Measurements from ENCODE around the gene ANKRD9. TPM values are rescaled to one million over a fixed set of nuclear protein-coding genes. Genes with fewer than 3 reads are reported as not detected.

Gene ANKRD9
- total and polyA plus RNA-seq, 10 of the 15 experiments (the other 5 are each of a cell fraction or from before 2014, with no cell fraction given): 0.03 to 3.6 (median 0.49) TPM

DNA sequence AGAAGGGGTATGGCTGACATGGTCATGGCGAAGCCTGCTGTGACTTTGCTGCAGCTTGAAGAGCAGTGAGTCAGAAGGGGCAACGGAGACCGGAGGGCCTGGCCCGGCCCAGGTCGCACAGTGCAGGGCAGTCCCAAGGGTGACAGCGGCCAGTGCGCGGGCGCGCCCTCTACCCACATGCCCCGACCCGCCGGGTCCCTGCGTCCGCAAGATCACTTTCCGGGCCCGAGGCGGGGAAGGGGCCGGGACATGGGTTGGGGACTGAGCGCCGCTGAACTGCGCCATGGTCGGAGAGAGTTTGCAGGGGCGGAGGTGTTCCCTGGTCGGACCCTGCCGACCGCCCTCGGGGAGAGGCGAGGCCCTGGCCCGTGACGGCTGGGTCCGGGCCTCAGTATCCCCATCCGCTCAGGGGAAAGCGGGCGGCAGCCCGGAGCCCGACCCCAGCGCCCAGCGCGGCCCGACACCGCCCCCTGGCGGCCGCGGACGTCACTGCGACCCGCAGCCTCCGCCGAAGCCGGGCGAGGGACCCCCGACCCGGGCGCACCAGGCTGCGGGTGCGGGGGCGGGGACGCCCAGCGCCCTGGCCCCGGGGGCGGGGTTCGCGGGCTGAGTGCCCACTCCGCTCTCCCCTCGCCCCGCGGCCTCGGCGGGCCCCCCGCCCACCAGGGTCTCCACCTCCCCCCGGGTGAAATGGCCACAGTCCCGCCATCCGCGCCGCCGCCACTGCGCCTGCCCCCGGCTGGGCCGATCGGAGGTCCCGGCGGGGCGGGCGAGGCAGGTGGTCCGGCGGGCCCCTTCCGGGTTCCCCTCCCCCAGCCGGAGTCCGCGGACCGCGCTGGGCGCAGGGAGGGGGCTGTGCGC is 7.2 kb upstream of the ANKRD9 start:
- POLR2A ChIA-PET: interaction anchor here (0.7 kb wide), 1 partner anchor 79 kb away, joined by 3 read pairs; no protein-coding TSS in a partner anchor
- RAD21 ChIA-PET (ENCODE audit: unreplicated experiment): interaction anchor here (1.1 to 3.0 kb wide), 5 partner anchors 12 to 199 kb away, joined by 3 to 20 read pairs (median 4); no protein-coding TSS in a partner anchor
- no peaks in the 10 kb centered on the region for H3K9me3 ChIP-seq (replicated peaks; ENCODE audit: control insufficient read depth, insufficient read depth, low read length)
- CTCF ChIA-PET: interaction anchor here (0.6 to 3.0 kb wide), 11 partner anchors 8 to 418 kb away, joined by 3 to 59 read pairs (median 4); no protein-coding TSS in a partner anchor
- DNase-seq (ENCODE audit: low read depth, low spot score): no peak
- peak; percentile 89 for ATAC-seq
- H3K9ac ChIP-seq (ENCODE audit: control insufficient read depth, insufficient read depth, low read length): peak overlapping the region; percentile 56; the same call in 1 of the 2 replicates
- peak overlapping the region; percentile 85 for H2AFZ ChIP-seq (ENCODE audit: control insufficient read depth, low read depth, low read length)
- no peaks in the 10 kb centered on the region for H3K36me3 ChIP-seq (ENCODE audit: control insufficient read depth in 2 of 2, insufficient read depth in 2 of 2, low read length in 1 of 2)
- WGBS (ENCODE audit: insufficient coverage, insufficient replicate concordance, low lambda C conversion rate, missing lambda C conversion rate): 1% methylated on average over 70 of the region's 95 CpGs
- no peak for FAIRE-seq
- peaks cover 0 to 2% of the 10 kb centered on the region in 2 experiments; a peak in 1 of 4 replicates for H3K27me3 ChIP-seq (replicated peaks in 1 of 2; ENCODE audit: control insufficient read depth in 2 of 2, insufficient read depth in 2 of 2, low read length in 1 of 2)
- intact Hi-C loops (cut with micrococcal nuclease; ENCODE audit: unreplicated experiment) (loop anchor here (1.0 to 10.0 kb wide), 3 partner anchors 78 to 552 kb away; partner anchors contain the start of genes DYNC1H1 and ZNF839), in situ Hi-C loops (cut with MboI) (loop anchor here (5.0 to 10.0 kb wide), 2 partner anchors 74 to 552 kb away; partner anchors contain the start of gene DYNC1H1)
- peak overlapping the region; percentile 46 for H3K4me3 ChIP-seq
- peak overlapping the region; percentile 77 for H3K4me2 ChIP-seq (ENCODE audit: control insufficient read depth, insufficient read depth)
- H3K27ac ChIP-seq (ENCODE audit: control insufficient read depth, insufficient read depth): no peak overlapping the region
- SMC1A ChIA-PET (ENCODE audit: uncharacterized antibody, unreplicated experiment): interaction anchor here (1.0 to 2.7 kb wide), 4 partner anchors 78 to 199 kb away, joined by 3 to 20 read pairs (median 6); no protein-coding TSS in a partner anchor
- no peaks in the 10 kb centered on the region for H3K4me1 ChIP-seq (ENCODE audit: control insufficient read depth, insufficient read depth, low read length)
- BruUV-seq (replicated peaks): no TSS peak
- H3K79me2 ChIP-seq (ENCODE audit: control insufficient read depth, insufficient read depth, low read length): no peaks in the 10 kb centered on the region
- H4K20me1 ChIP-seq (ENCODE audit: control insufficient read depth, insufficient read depth): no peaks in the 10 kb centered on the region
- TF ChIP-seq EED (IDR thresholded peaks at IDR 0.05; ENCODE audit: low read depth) (no peak), JUNB (IDR thresholded peaks at IDR 0.05) (no peak), SMC3 (IDR thresholded peaks at IDR 0.05; ENCODE audit: borderline replicate concordance, low read length) (peak; percentile 73), ZBED1 (IDR thresholded peaks at IDR 0.05; ENCODE audit: borderline replicate concordance) (no peak), IKZF1 (conservative IDR thresholded peaks at IDR 0.05) (peak; percentile 45; the same call in 1 of the 2 replicates), ETV6 (conservative IDR thresholded peaks at IDR 0.05 in 1 of 2, IDR thresholded peaks at IDR 0.05 in 1 of 2; ENCODE audit: borderline replicate concordance in 1 of 2, low read depth in 1 of 2) (no peak), SREBF2 (IDR thresholded peaks at IDR 0.05; ENCODE audit: low read length) (no peak), ZNF207 (IDR thresholded peaks at IDR 0.05; ENCODE audit: borderline replicate concordance) (no peak), CREM (IDR thresholded peaks at IDR 0.05; ENCODE audit: low read depth) (peak; percentile 60; the same call in 1 of the 2 replicates), TBL1XR1 (IDR thresholded peaks at IDR 0.05; ENCODE audit: low read depth, low read length) (no peak), ESRRA (IDR thresholded peaks at IDR 0.05; ENCODE audit: low read length) (no peak), TCF7 (IDR thresholded peaks at IDR 0.05; ENCODE audit: borderline replicate concordance) (no peak), CHD2 (IDR thresholded peaks at IDR 0.05; ENCODE audit: borderline replicate concordance, low read depth, low read length) (no peak), LARP7 (IDR thresholded peaks at IDR 0.05) (no peak; the same call in none of the 2 replicates), RAD21 (IDR thresholded peaks at IDR 0.05; ENCODE audit: insufficient read depth, low read depth, low read length) (peak; percentile 69), PAX8 (IDR thresholded peaks at IDR 0.05) (no peak), POLR2AphosphoS2 (IDR thresholded peaks at IDR 0.05; ENCODE audit: low read depth, low read length) (no peak), ZNF24 (IDR thresholded peaks at IDR 0.05) (no peak), TARDBP (IDR thresholded peaks at IDR 0.05; ENCODE audit: borderline replicate concordance) (no peak), BCL11A (IDR thresholded peaks at IDR 0.05; ENCODE audit: low read depth, low read length) (no peak), MEF2A (IDR thresholded peaks at IDR 0.05; ENCODE audit: insufficient read depth, low read depth, low read length) (no peak), SIN3A (IDR thresholded peaks at IDR 0.05; ENCODE audit: low read depth, low read length) (no peak)
- TF ChIP-seq, protein P1, sequence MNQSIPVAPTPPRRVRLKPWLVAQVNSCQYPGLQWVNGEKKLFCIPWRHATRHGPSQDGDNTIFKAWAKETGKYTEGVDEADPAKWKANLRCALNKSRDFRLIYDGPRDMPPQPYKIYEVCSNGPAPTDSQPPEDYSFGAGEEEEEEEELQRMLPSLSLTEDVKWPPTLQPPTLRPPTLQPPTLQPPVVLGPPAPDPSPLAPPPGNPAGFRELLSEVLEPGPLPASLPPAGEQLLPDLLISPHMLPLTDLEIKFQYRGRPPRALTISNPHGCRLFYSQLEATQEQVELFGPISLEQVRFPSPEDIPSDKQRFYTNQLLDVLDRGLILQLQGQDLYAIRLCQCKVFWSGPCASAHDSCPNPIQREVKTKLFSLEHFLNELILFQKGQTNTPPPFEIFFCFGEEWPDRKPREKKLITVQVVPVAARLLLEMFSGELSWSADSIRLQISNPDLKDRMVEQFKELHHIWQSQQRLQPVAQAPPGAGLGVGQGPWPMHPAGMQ (IDR thresholded peaks at IDR 0.05; ENCODE audit: borderline replicate concordance): no peak

Data from GM12878 (cell line).